Tibial artery (tissue), 4 donors: ENCODE measurements around the gene SLC7A4.

Experiments
- DNase-seq, 2 donors: peaks; one replicate each; pipeline ENCODE4 v3.0.0-alpha.2; 2019
- H3K27ac ChIP-seq, 2 donors: fragments of 200-600 bp; sonication (generic) in 1 of 2; 1 replicate in 1 of 2; 2 replicates in 1 of 2; pipeline ENCODE4 v1.5.1; 2018 to 2019; ENCODE audit warnings: mild to moderate bottlenecking in 1 of 2
- H3K27me3 ChIP-seq, 2 donors: fragments of 200-600 bp; sonication (generic) in 1 of 2; one replicate each; pipeline versions ENCODE4 v1.5.1 to v1.6.0; 2016 to 2019
- H3K36me3 ChIP-seq, 3 donors: fragments of 200-600 bp; sonication (generic) in 2 of 3; one replicate each; pipeline ENCODE4 v1.5.1; 2016 to 2019; ENCODE audit warnings: mild to moderate bottlenecking in 2 of 3
- H3K4me1 ChIP-seq, 4 donors: fragments of 200-600 bp; sonication (generic) in 2 of 4; 1 replicate in 3 of 4; 2 replicates in 1 of 4; pipeline ENCODE4 v1.5.1; 2016 to 2019
- H3K4me3 ChIP-seq, 2 donors: fragments of 200-600 bp; sonication (generic) in 1 of 2; 1 replicate in 1 of 2; 2 replicates in 1 of 2; pipeline ENCODE4 v1.5.1; 2018 to 2019; ENCODE audit warnings: mild to moderate bottlenecking in 2 of 2
- H3K9me3 ChIP-seq, 3 donors: fragments of 200-600 bp; sonication (generic) in 1 of 3; one replicate each; pipeline ENCODE4 v1.5.1; 2016 to 2019
- CTCF ChIP-seq, 2 experiments: fragments of 200-600 bp in 1 of 2; fragments of 450-650 bp in 1 of 2; IDR thresholded peaks; one replicate each; pipeline ENCODE4 v1.5.1; 2017 to 2019; ENCODE audit warnings: antibody characterized with exemption in 2 of 2, mild to moderate bottlenecking in 1 of 2, moderate library complexity in 1 of 2
- intact Hi-C: fragments of 100-400 bp; cut with DNase I; formaldehyde crosslinking; loops from one replicate; pipeline ENCODE4 v1.15.0; 2023; ENCODE audit warnings: low total_unique reads

Gene SLC7A4

GRCh38 chr22:21026783-21027692 is 5.3 kb downstream of the SLC7A4 start:
- H3K27ac ChIP-seq, result no peak overlapping the region
- peaks cover 0 to 63% of the 10 kb centered on the region in 2 donors for H3K27me3 ChIP-seq
- H3K4me1 ChIP-seq, result peaks cover 0 to 10% (median 4%) of the 10 kb centered on the region in 4 donors
- intact Hi-C loops, result no loop called here
- DNase-seq, result no peak
- H3K4me3 ChIP-seq, result no peak overlapping the region
- no peak for TF ChIP-seq CTCF (IDR thresholded peaks at IDR 0.05)
- no peaks in the 10 kb centered on the region for H3K9me3 ChIP-seq
- no peaks in the 10 kb centered on the region for H3K36me3 ChIP-seq

- no peak for DNase-seq
- Histone ChIP-seq H3K27ac (no peak overlapping the region), H3K9me3 (no peaks in the 10 kb centered on the region), H3K4me3 (no peak overlapping the region), H3K27me3 (peaks cover 0 to 54% of the 10 kb centered on the region in 2 donors), H3K36me3 (no peaks in the 10 kb centered on the region), H3K4me1 (peaks cover 0 to 6% (median 0%) of the 10 kb centered on the region in 4 donors)
- TF ChIP-seq CTCF (IDR thresholded peaks at IDR 0.05), result no peak
- intact Hi-C loops, result no loop called here
Observed at GRCh38 chr22:21025763-21026755, 6.3 kb downstream of the SLC7A4 start.

- Histone ChIP-seq H3K27ac (no peak overlapping the region), H3K4me3 (no peak overlapping the region), H3K36me3 (no peaks in the 10 kb centered on the region), H3K9me3 (no peaks in the 10 kb centered on the region), H3K27me3 (peaks cover 0 to 46% of the 10 kb centered on the region in 2 donors), H3K4me1 (peaks cover 0 to 6% (median 0%) of the 10 kb centered on the region in 4 donors)
- intact Hi-C loops, result no loop called here
- TF ChIP-seq CTCF (IDR thresholded peaks at IDR 0.05), result no peak
- DNase-seq, result no peak
Observed at GRCh38 chr22:21025266-21025665, 7.1 kb downstream of the SLC7A4 start.

GRCh38 chr22:21022955-21023614 is 9.3 kb downstream of the SLC7A4 start:
- H3K9me3 ChIP-seq, result no peaks in the 10 kb centered on the region
- TF ChIP-seq CTCF (IDR thresholded peaks at IDR 0.05), result no peak
- H3K4me3 ChIP-seq, result no peak overlapping the region
- peaks cover 0 to 6% (median 0%) of the 10 kb centered on the region in 4 donors for H3K4me1 ChIP-seq
- intact Hi-C loops, result no loop called here
- H3K36me3 ChIP-seq, result no peaks in the 10 kb centered on the region
- H3K27ac ChIP-seq, result no peak overlapping the region
- DNase-seq, result no peak
- peaks cover 0 to 24% of the 10 kb centered on the region in 2 donors for H3K27me3 ChIP-seq

- TF ChIP-seq CTCF (IDR thresholded peaks at IDR 0.05), result no peak
- Histone ChIP-seq H3K9me3 (no peaks in the 10 kb centered on the region), H3K4me3 (no peak overlapping the region), H3K27ac (no peak overlapping the region), H3K4me1 (peaks cover 0 to 4% (median 0%) of the 10 kb centered on the region in 4 donors), H3K27me3 (peaks cover 0 to 18% of the 10 kb centered on the region in 2 donors), H3K36me3 (no peaks in the 10 kb centered on the region)
- intact Hi-C loops, result no loop called here
- no peak for DNase-seq
Observed at GRCh38 chr22:21022507-21022906, 9.9 kb downstream of the SLC7A4 start.
